NCI-H146 (cell line): ENCODE results near the gene WDPCP.
"Not testable (repeated sequence)": the region's sequence is repeated elsewhere in the genome, so short reads cannot be mapped to it uniquely, and the experiment has no call there.

Experiments
- DNase-seq: peaks from one replicate; lab custom pipeline; 2025; lab: John Stamatoyannopoulos, UW

Gene WDPCP

GRCh38 chr2:63539416-63540162, 48.7 kb downstream of the WDPCP start:
- DNase-seq: no peak

- no peak for DNase-seq
Measured at GRCh38 chr2:63538390-63538789, 49.9 kb downstream of the WDPCP start.

- DNase-seq: no peak
Measured at GRCh38 chr2:63537306-63537705, 51.0 kb downstream of the WDPCP start.

- no peak for DNase-seq
Measured at GRCh38 chr2:63530704-63531279, 57.5 kb downstream of the WDPCP start.

GRCh38 chr2:63525905-63526304, 62.4 kb downstream of the WDPCP start:
- DNase-seq: no peak

- DNase-seq: no peak
Measured at GRCh38 chr2:63522950-63523349, 65.3 kb downstream of the WDPCP start.

GRCh38 chr2:63520793-63521192, 67.5 kb downstream of the WDPCP start:
- DNase-seq: no peak

GRCh38 chr2:63514781-63515180, 73.5 kb downstream of the WDPCP start:
- no peak for DNase-seq

GRCh38 chr2:63514237-63514716, 74.0 kb downstream of the WDPCP start:
- DNase-seq: no peak

- no peak for DNase-seq
Measured at GRCh38 chr2:63506320-63506719, 82.0 kb downstream of the WDPCP start.

- DNase-seq: no peak
Measured at GRCh38 chr2:63503818-63504217, 84.5 kb downstream of the WDPCP start.

GRCh38 chr2:63500398-63500797, 87.9 kb downstream of the WDPCP start:
- no peak for DNase-seq

GRCh38 chr2:63497576-63497975, 90.7 kb downstream of the WDPCP start:
- DNase-seq: no peak

GRCh38 chr2:63494968-63495367, 93.3 kb downstream of the WDPCP start:
- DNase-seq: no peak

GRCh38 chr2:63494100-63494499, 94.2 kb downstream of the WDPCP start:
- DNase-seq: no peak

GRCh38 chr2:63488118-63488713, 100.1 kb downstream of the WDPCP start:
- DNase-seq: no peak

GRCh38 chr2:63486861-63487290, 101.4 kb downstream of the WDPCP start:
- DNase-seq: peak; percentile 22

GRCh38 chr2:63484901-63485300, 103.4 kb downstream of the WDPCP start:
- DNase-seq: no peak

- DNase-seq: peak; percentile 11
Measured at GRCh38 chr2:63484481-63484880, 103.8 kb downstream of the WDPCP start.

GRCh38 chr2:63477686-63478085, 110.6 kb downstream of the WDPCP start:
- DNase-seq: no peak

- DNase-seq: not testable (repeated sequence)
Measured at GRCh38 chr2:63469313-63469712, 119.0 kb downstream of the WDPCP start.

- no peak for DNase-seq
Measured at GRCh38 chr2:63465633-63466032, 122.6 kb downstream of the WDPCP start.

- DNase-seq: no peak
Measured at GRCh38 chr2:63463142-63463541, 125.1 kb downstream of the WDPCP start.
